OCI-M2 (cell line): ENCODE data around the gene COL6A3.
"Not testable (repeated sequence)": the region's sequence is repeated elsewhere in the genome, so short reads cannot be mapped to it uniquely, and the experiment has no call there.

Experiments
- DNase-seq: peaks from one replicate; lab custom pipeline; 2025; ENCODE audit not compliant: unreplicated experiment; lab: John Stamatoyannopoulos, UW

The COL6A3 gene

DNA sequence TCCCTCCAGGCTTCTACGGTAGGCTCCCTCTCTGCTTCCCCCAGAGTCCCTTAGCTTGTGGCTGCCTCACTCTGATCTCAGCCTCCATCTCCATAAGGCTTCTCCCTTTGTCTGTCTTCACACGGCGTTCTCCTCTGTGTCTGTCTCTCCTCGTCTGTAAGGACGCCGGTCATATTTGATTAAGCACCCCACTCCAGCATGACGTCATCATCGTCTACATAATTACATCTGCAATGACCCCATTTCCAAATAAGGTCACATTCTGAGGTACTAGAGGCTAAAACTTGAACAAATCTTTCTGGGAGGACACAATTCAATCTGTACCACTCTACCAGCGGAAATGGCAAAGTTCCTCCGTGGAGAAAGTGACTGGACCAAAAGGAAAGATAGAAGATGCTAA is 8.3 kb upstream of the COL6A3 start:
- DNase-seq: no peak

DNA sequence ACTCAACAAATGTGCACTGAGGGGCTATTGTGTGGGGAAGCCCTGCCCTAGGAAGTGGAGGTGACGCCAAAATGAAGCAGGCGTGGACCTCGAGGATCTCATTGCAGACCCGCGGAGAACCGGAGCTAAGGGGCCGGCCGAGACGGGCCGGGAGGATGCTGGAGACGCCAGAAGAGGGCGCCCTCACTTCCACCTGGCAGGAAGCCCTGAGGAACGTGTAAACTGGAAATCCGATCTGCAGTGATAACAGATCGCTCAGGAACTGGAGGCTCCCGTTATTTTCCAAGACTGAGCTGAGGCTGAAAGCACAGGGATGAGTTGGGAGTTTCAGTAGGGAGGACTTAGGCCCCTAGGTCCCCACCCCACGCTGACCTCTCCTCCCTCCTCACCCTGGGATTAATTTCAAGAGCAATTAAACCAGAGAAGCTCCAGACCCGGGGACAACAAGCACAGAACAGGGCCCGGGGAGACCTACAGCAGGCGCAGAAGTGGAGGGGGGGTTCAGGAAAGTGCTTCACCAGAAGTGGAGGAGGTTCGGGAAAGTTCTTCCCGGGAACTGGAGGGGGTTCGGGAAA is 7.7 kb upstream of the COL6A3 start:
- no peak for DNase-seq

DNA sequence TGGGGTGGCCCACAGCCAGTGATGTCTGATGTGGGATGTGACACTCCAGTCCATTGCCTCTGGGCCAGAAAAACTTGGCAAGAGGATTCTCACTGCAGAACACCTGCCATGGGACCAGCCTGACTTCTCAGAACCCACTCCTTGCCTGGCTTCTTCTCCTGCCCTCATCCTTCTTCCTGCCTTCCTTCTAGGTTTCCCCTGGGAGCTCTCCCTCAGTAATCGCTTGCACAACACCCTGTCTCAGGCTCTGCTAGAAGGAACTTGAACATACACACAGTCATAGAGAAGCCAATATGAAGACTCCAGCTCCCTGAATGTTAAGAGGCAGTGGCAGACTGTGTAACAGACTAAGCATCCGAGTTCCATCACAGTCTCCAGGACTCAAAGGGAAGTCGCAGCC is 4.3 kb upstream of the COL6A3 start:
- DNase-seq: no peak

DNA sequence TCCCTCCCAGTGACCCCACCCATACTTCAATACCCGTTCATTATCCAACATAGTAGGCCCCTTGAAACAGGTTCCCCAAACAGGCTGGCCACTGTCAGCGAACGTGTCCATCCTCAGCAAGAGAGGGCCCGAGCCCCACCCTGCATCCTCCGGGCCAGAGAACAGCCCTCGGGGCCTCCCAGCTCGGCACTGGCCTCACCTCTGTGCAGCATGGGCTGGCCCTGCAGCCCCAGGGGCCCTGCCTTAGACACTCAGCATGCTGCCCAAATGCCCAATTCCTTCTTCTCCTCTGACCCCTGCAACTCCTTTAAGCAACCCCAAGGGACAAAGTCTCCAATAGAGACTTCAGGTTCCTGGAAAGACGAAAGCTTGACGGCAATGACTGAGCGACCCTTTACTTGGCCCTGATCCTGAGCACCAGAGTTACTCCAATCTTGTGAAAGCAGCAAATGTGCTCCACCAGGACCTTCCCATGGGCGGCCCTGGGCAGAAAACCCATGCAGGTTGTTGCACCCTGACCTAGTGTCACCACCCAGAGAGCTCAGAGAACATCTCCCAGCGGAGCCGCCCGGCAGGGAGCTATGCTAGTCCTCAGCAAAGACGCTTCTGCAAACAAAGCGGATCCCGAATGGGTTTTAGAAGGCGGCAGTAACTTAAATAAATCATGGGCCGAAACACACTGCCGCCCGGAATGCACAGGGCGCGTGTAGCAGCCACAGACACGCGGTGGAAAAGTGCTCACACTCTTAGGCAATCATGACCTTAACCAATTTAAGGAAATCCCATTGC is 782 bp downstream of the COL6A3 start:
- DNase-seq: no peak

DNA sequence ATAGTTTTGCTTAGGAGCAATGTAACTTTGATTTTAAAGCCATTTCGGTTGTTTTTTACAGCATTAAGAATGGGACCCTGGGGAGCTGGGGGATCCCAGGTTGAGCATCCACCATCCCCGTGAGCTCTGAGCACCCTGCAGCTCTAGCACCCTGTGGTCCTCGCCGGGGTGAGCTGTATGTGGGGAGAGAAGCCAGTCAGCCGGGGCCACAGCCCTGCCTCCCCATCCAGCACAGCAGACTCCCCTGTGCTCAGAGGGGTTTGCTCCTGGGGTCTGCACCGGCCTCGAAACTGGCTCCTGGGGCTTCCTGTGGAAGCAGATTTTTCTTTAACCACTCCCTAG is 1.3 kb downstream of the COL6A3 start:
- no peak for DNase-seq

DNA sequence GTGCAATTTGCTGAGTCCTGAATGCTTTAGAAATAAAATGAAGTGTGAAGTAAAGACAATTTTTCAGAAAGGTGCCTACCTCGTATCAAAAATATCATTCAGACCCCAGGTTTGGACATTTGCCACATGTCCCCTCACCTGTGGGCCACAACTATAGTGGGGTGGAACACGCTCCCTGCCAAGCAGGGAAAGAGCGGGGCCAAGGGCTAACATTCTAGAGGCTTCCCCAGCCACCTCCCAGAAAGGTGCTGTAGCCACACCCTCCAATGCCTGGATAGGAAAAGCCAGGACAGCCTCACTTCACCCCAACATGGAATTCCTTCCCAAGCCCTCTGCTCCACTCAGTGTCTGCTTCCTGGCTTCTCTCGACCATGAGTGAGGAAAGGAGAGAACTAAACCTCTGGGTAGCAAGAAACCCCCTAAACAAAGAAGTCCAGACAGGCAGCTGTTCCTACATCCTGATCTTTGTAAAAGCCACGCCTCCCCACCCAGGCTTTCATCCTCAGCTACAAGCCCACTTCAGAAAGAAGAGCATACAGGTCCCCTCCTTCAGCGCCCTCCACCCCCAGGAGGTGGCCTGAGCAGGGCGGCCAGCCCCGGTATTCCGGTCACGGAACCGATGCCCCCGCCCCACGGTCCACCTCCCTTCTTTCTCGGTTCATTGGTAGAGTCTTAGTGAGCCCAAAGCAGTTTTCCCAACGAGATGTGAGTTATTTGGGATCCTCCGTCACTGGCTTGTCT is 2.1 kb downstream of the COL6A3 start:
- DNase-seq: no peak

DNA sequence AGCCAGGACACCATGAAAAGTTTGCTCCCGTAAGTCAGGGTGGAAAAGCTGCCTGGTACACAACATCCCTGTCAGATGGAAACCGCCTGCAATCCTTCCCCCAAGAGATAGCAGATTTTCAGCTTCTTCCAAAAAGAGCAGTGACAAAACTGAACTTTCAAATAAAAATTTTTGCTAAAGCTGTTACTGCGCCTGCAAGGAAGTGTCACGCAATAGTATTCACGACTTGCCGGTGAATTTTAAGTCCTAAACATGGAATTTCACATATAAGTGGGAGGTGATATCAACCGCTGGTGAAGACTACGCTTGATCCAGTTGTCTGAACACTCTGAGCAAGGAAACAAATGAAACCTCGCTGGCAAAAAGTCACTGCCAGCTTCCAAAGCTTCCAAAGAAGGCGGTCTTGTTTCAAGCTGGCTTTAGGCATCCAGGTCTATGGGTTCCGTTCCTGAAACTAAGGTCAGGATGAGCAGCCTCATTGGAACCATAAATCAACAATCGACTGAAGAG is 2.8 kb downstream of the COL6A3 start:
- DNase-seq: no peak

DNA sequence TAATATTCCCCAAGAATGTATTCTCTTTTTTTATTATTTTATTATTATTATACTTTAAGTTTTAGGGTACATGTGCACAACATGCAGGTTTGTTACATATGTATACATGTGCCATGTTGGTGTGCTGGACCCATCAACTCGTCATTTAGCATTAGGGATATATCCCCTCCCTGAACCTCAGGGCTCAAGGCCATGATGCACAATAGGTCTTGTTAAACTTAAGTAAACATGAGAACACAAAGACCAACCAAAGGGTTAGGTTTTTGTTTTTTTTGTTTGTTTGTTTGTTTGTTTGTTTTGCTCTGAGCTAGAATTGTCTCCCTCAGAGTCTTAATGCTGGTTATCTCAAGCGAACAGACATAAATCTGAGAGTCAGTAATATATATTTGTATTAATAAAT is 4.7 kb downstream of the COL6A3 start:
- not testable (repeated sequence) for DNase-seq

DNA sequence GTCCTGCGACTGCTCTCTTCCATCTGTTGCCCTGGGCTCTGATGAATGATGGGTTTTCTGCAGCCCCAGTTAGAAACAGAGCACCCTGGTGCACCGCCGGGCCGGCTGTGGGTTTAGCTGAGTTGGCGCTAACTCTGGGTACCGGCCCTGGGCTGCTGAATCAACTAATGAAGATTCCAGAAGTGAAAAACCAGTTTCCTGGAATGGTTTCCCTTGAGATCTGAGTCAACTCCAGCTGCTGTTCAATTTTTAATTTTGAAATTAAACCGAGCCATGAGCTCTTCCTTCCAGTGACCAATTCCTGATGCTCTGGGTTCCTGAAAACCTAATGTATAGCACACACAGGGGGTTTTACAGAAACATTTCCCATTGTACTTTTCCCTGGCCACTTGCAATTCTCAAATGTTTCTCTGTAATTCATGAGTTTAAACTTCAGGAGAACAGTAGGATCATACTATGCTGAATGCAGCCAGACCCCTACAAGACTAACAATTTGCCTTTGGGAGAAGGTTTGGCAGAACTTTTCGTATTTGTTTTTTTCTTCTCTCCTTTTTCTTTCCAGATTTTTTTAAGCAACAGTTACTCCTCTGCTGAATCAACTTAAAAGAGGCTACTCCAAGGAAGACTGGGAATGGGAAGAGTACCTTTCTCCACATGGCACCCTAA is 5.5 kb downstream of the COL6A3 start:
- no peak for DNase-seq

DNA sequence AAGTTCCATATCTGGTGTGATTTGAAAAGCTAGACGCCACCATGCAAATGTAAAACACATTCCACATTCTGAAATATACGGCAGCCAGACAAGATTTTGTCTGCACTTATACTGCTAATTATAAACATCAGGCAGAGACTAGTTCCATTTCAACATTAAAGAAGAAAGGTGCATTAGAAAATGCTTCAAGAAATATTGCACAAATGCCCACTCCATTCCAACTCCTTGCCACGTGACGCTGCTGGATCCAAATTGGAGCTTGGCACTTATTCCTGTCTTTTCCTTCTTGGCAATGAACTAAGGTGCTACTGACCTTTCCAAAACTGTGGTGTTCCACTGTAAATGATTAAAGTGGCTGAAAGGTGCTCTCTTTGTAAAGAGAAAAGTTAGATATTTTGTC is 6.3 kb downstream of the COL6A3 start:
- DNase-seq: no peak

DNA sequence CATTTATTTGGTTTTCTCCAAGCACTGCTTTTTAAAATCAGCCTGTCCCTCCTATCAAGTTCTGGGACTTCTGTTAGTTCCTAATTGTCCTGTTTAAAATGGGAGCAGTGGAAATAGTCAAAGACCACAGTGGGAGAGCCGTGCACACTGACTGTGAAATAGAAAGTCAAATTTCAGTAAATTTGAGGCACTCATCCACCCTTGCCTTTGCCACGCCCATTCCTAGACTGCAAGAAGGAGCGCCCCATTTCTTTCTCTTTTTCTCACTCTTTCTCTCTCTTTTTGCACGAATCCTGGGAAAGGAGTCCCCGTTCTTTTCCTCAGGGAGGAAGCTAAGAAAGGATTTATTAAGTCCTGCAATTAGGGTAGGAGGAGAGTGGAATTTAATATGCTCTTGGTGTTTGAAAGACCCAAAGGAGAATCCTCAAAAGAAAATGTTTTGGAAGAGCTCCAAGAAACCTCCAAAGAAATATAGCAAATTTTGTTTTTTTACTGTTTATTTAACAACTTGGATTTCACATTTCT is 7.5 kb downstream of the COL6A3 start:
- no peak for DNase-seq

DNA sequence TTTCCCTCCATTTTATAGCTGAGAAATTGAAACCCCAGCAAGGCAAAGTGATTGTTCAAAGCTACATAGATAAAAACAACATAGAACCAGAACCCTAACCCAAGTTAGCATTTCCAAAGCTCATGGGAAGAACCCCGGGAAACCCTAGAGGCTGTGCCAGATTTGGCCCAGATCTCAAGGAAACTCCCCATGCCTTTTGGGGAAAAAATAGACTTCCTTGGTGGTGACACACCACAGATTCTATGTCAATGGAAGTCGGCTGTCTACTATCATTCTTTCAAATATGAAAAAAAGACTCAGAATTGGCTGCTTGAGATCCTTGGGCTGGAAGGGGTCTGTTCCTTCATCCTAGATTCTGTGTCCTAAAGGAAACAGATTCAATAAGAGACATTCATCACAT is 8.4 kb downstream of the COL6A3 start:
- DNase-seq: no peak

DNA sequence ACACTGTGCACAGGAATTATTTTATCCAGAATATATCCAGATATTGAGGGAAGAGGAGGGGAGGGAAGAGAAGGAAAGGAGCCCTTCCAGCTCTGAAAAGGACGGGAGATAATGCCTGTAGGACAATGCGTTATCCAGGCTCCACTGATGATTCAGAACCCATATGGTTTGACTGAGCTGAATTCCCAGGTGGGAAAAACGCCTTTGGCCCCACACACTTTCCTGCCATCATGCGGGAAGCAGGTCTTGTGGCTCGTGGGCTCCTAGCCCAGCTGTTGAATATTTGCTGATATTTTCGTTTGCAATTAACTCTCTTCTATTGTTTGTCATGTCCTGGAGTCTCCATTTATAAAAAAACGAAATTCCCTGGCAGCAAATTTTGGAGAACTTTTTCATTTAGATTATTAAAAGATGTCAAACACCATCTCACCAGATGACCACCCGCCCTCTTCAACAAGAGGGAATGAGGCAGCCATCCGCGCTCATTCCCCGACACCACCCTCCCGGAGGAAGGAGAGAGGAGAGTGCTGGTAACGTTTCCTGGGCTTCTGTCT is 8.9 kb downstream of the COL6A3 start:
- DNase-seq: no peak

DNA sequence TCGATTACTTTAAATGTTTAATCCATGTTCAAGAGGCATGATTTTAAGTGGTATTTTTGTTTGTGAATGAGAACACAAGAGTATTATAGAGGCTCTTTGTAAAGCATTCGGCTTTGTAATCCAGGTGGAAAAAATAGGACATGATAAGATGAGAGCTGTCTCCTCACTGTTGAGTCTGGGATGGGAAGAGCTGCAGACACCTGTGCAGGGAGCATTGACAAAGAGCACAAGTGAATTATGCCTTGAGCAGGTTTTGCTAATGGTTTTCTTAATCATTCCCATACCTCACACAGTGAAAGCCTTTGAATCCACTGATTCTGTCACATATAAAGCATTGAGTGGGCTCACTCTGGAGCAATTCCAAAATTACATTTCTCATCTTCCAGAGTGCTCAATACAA is 9.6 kb downstream of the COL6A3 start:
- DNase-seq: no peak

DNA sequence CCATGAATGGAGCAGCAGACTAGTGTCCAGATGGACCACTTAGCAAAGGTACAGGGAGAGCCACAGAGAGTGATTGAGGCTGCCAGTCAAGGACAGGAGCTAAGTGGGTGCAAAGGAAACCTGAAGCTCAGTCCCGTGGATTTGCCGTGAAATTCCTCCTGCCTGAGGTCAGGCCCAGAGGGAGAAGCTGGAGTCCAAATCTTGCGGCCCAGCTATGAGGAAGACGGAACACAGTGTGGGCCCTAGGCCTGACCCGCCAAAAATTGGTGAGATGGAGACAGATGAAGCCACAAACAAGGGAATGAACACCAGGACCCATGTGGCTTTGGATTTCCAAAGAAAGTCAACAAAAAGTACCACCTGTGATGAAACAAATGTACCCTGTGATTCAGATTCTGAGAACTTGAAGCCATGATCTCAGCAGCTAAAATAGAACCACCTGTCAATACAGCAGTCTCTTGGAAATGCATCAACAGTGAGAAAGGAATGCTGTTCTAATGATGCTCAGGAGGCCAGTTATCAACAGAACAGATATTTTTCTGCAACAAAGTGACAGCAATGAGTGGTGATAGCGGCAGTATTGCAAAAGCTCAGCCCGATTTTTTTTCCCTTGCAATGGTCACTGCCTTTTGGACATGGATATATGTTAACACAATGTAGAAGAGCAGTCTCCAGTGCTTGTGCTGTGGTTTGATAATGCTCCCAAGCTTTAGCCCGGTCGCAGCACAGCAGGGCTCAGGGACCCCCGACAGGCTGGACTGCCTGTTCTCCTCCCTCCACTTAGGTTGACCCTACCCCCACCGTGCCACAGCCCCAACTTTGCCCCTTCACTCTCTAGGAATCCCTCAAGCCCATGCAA is 10.7 kb downstream of the COL6A3 start:
- DNase-seq: no peak

DNA sequence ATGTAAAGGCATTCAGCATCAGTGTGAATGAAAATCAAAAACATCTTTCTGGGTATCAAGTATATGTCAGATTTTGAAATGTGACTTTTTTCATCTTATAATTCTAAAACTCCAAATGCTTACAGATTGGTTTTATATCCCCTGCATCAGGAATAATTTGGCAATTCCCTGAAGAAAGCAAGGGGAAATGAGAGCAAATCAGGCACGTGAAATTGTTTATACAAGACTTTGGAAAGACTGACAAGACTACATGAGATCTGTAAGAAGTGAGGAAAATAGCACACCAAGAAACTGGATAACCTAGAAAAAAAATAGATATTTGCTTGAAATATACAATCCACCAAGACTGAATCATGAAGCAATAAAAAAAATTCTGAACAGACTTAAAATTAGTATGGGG is 13.8 kb downstream of the COL6A3 start:
- DNase-seq: no peak

DNA sequence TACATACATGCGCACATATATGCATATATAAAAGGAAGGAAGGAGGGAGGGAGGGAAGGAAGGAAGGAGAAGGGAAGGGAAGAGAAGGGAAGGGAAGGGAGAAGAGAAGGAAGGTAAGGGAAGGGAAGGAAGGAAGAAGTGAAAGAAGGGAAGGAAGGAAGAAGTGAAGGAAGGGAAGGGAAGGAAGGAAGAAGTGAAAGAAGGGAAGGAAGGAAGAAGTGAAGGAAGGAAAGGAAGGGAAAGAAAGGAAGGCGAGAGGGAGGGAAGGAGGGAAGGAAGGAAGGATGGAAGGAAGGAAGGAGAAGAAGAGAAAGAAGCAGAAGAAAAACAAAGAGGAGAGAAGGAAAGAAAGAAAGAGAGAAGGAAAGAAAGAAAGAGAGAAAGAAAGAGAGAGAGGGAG is 16.9 kb downstream of the COL6A3 start:
- no peak for DNase-seq

DNA sequence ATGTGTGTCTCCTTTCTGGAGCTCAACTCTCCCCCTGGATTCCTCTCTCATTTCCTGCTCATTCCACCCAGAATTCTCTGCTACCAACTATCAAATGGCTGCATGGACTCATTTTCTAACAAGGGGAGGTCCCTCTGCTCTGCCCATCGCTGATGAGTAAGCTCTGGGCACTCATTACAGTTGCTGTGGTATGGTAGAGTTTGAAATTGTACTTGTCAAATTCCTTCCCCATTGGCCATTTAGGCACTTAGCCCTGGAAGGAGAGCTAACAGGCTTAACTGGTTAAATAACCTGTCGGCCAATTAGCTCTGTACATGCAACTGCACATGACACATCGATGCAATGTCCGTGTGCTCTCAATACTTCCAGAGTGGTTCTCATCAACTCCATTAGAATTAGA is 20.4 kb downstream of the COL6A3 start:
- DNase-seq: no peak

DNA sequence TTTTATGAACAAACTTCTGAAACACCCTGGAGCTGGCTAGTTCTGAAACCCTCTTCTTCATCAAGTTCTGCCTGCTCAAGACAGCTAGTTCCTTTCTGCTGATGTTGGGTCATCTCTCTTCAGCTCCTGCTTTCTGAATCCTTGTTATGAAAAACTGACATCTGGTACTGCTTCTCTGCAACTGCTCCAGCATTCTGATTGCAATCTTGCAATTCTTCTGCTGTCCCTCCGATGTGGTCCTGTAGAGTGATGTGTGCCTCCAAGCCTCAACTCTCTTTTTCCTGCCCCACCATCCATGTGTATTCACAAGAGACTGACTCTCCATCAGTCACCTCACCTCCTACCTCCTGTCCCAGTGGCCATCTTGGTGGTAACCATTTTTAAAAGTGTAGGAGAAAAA is 21.8 kb downstream of the COL6A3 start:
- no peak for DNase-seq

DNA sequence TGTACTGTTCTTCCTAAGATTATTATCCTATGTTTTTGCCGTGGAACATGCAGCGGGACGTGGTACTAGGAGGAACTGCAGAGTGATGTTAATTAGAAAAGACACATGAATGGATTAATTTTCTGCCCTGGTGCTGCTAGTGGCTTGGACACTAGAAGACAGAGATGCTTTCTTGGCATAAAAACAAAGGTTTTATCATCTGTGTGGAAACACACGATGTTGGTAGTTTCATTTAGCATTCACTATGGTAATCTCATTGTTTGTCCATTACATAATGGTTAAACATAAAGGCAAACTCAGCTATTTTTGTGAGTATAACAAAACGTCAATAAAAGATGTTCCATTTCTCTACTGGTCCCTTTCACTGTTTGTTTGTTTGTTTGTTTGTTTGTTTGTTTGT is 22.8 kb downstream of the COL6A3 start:
- DNase-seq: no peak
